Raji (cell line): Measurements from ENCODE around the gene NOG.

ENCODE experiments used
- POLR2A ChIP-seq: IDR thresholded peaks from 2 replicates; pipeline ENCODE4 v1.6.1; 2011; ENCODE audit warnings: low read depth, low read length, control low read depth; ENCODE audit not compliant: insufficient read depth

The NOG gene

DNA sequence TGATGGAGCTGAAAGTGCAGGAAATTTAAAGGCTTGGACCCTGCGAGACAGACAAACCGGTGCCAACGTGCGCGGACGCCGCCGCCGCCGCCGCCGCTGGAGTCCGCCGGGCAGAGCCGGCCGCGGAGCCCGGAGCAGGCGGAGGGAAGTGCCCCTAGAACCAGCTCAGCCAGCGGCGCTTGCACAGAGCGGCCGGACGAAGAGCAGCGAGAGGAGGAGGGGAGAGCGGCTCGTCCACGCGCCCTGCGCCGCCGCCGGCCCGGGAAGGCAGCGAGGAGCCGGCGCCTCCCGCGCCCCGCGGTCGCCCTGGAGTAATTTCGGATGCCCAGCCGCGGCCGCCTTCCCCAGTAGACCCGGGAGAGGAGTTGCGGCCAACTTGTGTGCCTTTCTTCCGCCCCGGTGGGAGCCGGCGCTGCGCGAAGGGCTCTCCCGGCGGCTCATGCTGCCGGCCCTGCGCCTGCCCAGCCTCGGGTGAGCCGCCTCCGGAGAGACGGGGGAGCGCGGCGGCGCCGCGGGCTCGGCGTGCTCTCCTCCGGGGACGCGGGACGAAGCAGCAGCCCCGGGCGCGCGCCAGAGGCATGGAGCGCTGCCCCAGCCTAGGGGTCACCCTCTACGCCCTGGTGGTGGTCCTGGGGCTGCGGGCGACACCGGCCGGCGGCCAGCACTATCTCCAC is at the start of gene NOG:
TSS of gene NOG (plus strand) at position 54 of the 674 bp plus-strand sequence. CDS start at position 579, 525 bp downstream.
- TF ChIP-seq POLR2A: no peak

DNA sequence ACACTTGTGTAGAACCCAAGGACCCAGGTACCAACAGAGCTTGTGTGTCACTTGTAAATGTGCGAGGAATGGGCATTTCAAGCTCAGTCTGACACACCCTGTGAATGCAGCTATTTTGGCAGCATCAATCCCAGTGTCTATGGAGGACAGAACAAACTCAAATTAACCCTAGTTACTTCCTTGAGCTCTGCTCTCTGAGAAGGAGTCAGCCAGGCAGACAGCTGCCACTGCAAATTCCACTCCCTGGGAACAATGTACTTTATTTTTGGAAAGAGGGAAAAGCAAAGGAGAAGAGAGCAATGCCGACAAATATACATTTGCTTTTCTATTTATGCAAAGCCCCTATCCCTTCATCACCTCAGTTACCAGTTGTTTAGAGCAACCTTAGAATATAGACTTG is 48.4 kb upstream of the NOG start:
- TF ChIP-seq POLR2A: no peak

DNA sequence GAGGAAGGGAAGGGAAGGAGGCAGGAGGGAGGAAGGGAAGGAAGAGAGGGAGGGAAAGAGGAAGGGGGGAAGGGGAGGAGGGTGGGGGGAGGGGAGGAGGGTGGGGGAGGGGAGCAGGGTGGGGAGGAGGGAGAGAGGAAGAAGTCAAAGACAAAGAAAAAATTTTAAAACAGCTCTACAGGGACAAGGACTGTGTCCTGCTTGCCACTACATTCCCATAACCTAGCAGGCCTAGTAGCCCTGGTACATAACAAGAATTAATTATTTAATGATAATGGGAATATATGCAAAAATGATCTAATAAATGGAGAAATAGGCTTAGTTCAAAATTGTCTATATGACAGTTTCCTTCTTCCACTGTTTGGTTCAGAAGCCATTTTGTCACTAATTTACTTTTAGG is 47.6 kb upstream of the NOG start:
- no peak for TF ChIP-seq POLR2A

DNA sequence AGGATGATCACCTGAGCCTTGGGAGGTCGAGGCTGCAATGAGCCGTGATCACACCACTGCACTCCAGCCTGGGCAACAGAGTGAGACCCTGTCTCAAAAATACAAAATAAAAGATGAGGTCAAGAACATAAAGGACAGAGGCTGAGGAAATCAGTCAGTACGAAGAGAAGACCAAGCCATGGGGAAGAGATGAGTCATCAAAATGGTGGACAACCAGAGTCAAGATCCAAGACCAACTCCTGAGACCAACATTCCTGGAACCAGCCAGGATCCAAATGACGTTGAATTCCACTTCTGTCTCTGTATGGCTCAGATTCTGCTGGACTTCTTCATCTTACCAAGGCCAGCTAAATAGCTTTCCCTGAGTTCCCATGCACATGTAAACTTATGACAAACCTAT is 44.8 kb upstream of the NOG start:
- no peak for TF ChIP-seq POLR2A

DNA sequence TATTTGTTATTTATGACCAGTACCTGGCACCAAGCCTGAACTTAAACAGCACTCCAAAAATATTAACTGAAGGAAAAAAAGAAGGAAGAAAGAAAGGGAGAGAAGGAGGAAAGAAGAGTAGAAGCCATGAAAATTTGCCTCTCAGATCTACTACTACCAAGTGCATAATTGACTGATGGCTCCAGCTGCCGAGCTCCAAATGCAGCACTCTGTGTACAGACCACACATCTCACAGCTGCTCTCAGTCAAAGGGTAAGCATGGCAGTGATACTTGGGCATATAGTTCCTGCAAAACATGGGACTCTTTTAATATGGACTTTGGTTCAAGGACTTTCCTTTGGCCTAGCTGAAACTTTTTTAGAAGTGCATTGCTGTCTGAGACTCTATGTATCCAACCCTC is 44.0 kb upstream of the NOG start:
- TF ChIP-seq POLR2A: no peak

DNA sequence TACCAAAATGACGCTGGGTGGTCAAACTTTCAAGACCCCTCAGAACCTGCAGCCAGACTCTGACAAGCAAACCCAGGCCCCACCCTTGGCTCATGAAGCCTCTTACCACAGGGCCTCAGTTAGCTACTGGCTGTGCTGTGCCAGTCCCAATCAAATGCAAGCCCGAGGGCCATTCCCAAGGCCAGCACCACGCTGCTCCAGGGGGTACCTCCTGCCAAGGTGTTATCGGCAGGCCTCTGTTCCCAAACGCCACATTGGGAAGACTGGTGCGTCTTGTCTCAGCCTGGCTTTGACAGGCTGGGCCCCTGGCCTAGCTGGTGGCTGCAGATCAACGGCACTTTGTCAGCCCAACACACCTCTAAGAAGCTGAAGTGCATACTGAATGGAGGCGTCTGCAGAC is 35.8 kb upstream of the NOG start:
- no peak for TF ChIP-seq POLR2A

DNA sequence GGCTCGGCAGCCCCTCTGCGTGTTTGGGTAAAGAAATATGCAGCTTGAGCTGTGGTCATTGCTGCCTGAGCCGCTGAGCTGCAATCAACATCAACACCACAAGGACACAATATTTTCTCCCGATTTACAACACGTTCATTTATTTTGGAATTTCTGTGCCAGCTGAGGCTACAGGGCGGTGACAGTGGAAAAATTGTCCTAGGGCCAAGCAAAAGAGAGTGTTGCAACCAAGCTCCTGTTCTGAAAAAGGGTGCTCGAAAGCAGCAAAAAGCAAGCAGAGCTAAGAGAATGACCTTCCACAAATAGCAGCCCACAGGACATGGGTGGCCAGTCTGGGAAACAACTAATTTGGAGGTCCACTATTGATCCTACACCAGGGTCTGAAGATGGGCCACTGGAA is 35.4 kb upstream of the NOG start:
- no peak for TF ChIP-seq POLR2A

DNA sequence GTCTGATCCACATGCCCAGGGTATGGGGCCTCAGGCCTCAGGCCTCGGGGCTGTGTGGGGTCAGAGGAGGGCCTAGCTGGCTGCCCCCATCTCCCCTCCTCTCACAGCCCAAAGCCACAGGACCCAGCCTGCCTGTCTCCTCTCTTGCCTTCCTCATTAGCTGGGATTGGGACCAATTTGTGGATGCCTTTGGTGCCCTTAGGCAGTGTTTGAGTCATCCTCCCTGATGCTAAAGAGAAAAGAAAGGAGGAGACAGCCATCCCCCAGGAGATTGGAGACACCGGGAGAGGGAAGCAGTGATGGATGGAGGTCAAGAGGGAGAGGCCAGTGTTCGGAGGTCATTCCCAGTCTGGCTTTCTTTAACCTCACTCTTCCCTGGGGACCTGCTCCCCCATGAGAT is 23.3 kb upstream of the NOG start:
- TF ChIP-seq POLR2A: no peak

DNA sequence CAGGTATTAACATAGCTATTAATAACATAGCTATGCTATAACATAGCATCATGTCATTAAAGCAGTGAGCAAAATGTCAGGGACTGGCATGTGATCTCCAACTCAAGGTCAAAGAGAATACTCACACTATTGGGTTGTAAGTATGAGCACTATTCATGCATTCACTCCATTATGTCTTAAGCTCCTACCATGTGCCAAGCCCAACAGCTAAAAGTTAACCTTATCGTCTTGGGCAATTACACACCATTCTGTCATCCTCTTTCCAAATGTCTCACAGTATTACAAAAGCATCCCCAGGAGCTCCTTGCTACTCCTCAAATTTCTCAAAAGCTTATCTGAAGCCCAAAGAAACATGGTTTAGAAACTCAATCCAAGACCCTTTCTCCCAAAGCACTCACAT is 22.0 kb upstream of the NOG start:
- TF ChIP-seq POLR2A: no peak

DNA sequence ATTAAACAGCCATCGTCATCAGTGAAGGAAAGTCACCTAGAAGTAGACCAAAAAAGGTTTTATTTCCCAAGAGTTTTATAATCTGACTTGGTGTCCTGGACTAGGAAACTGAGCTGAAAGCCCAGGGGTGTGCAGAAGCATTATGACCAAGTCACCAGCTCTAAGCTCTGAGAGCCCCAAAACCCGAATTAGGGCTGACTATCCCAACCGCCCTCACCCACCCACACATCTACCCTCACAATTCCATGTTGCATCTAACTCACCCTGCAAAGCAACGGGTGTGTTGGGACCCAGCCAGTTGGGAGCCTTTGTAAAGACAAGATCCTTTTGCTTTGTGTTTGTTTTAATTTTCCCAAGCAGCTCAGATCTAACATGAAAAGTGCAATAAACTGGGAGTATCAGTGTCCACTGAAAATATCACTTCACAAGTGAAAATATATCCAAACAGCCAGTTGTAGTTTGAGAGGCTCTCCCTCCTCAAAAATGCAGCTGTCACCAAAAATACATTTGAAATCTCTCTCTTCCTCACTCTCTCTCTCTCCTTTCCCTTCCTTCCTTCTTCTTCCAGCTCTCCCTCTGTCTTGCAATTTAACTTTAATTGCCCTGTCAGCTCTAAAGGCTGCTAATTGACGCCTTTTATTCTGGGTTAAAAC is 16.2 kb upstream of the NOG start:
- no peak for TF ChIP-seq POLR2A

DNA sequence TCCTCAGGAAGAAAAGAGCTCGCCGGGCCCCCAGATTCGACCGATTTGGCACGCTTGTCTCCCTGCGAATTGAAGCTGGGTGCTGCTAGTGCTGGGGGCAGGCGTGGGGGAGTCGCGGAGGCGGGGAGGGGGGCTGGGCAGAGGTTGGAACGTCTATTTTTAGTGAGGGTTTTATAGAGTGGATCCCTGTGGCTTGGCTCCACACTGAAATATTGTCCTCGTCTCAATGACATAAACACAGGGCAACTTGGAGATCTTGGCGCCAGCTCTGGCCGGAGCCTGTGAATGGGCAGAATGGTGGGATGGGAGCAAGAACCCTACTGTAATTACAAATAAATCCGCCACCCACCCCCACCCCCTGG is 15.7 kb upstream of the NOG start:
- no peak for TF ChIP-seq POLR2A

DNA sequence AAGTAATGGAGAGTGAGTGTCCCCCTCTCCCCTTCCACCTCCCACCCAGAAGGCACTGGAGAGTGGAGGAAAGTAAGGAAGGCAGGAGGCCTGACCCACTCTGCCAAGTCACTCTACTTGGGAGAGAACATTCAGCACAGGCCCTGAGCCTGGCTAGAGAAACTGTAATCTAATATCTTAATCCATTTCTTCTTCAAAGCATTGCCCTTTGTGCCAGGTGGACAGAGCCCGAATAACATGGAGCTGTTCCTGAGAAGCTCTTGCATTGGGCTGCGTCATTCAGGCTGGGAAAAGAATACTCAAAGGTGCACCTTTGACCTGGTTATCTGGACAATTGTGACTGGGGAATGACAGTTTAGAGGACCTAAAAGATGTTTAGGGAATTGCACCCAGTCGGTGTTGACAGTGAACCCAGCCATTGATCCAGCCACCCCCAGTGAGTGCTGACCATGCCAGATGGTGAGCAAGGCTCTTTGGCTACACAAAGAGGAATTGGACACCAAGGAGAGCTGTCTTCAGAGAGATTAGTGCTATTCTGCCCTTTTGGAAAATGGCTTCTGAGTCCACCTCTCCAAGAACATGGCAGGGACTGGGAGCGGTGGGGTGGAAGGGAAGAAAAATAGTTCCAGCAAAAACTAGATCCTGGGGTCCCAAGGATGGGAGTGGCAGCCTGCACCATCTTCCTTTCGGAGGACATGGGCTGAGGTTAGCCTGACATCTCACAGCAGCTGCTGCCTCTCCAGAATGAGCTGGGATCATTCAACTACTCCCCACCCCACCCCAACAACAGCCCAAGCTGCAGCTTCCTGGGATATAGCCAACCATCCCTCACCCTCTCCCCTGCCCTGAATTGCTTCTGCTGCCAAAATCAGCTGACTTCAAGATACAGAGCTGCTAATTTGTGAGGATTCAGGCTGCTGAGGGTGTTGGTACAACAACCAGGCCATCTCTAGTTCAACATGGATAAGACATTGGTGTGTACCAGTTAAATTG is 11.6 kb upstream of the NOG start:
- no peak for TF ChIP-seq POLR2A

DNA sequence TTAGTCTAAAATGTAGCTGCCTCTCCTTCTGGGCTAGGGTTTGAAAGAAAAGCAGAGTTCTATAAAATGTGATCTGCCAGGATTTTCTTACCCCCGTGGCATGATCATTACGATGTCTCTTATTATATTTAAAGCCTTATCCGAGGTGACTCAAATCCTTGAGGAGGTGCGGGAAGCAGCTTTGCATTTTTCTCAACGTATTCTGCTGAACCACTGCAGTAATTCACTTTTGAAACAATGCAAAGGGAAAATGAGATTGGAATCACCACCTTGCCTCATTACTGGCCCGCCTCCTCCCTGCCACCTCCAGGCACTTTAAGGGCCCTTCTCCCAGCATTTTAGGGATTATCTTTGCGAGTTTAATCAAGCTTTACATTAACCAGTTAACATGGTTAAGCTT is 9.7 kb upstream of the NOG start:
- TF ChIP-seq POLR2A: no peak

DNA sequence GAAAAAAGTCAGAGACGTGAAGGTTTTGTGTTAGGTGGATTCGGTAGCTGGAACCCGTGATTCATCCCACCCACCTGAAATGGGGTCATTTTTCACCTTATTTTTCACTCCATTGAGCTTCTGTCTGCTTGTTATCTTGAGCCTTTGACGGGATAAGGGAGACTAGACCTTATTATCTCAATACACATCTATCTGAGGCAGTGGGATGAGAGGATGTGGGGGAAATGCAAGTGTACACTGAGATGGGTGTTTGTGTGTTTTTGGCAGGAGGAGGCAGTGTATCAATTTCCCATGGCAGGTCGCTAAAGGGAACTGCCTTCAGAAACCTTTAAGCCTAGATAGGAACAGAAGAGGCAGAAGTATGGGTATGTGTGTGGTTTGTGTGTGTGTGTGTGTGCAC is 6.2 kb upstream of the NOG start:
- TF ChIP-seq POLR2A: no peak

DNA sequence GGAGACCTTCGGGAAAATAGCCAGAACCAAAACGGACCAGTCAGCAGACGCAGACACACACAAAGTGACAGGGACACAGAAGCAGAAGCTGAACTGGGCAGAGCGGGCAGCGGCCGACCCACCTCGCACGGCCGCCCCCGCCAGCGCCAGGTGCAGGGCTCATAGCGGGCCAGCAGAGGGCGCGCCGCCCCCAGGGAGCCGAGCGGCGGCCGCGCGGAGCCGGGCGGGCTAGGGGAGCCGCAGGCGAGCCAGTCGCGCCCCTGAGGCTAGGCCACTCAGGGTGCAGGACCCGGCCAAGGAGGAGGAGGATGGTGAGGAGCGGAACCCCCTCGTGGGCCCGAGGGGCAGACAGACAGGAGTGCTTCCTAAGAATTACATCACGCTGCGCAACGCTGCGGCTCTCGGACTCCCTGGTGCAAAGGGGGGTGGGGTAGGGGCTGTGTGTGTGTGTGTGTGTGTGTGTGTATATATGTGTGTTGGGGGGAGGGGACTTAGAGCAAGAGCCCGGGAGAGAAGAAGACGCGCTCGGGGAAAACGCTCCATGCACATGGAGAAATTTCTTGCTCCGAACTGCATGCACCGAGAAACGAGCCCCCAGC is 913 bp upstream of the NOG start:
- TF ChIP-seq POLR2A: no peak

DNA sequence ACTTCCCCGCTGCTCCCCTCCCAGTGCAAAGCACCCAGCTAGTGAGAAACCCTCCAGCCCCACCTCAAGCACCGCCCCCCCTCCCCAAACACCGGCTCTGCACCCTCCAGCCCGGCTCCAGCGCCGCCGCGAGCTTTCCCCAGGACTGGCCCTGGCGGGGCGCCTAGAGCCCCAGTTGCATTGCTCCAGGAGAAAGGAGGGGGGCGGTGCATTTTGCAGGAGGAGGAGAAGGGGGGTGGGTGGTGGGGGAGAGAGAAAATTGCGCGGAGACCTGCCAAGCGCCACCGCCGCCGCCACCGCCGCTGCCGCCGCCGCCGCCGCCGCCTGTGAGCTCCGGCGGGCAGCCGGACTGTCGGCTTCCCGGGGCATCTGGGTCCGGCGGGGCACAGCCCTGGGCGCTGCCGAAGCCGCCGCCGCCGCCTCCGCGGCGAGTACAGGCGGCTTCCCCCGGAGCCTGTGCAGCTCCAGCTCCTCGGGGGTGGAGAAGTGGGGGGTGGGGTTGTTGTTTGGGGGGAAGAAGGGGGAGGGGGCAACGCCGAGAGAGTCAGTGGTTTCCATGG is 333 bp upstream of the NOG start:
- TF ChIP-seq POLR2A: no peak
